GM18505 (cell line): ENCODE data around the gene MBNL1.

Source experiments
- ATAC-seq: cut with Tn5 transposase; IDR thresholded peaks from one replicate; pipeline ENCODE4 v1.9.1; 2021; ENCODE audit not compliant: unreplicated experiment
- POLR2A ChIP-seq: IDR thresholded peaks from 4 replicates; pipeline ENCODE4 v1.6.1; 2011; ENCODE audit warnings: borderline replicate concordance; ENCODE audit not compliant: insufficient read depth, insufficient read length; ENCODE audit errors: extremely low read depth

The MBNL1 gene

GRCh38 chr3:152241142-152242017 is 27.3 kb upstream of the MBNL1 start:
- no peak for TF ChIP-seq POLR2A
- peak; percentile 49 for ATAC-seq

- TF ChIP-seq POLR2A, result no peak
- peak; percentile 72 for ATAC-seq
Observed at GRCh38 chr3:152243301-152243711, 25.4 kb upstream of the MBNL1 start.

- peak; percentile 40 for ATAC-seq
- no peak for TF ChIP-seq POLR2A
Observed at GRCh38 chr3:152243721-152244516, 24.8 kb upstream of the MBNL1 start.

GRCh38 chr3:152244517-152244888 is 24.2 kb upstream of the MBNL1 start:
- no peak for ATAC-seq
- TF ChIP-seq POLR2A, result no peak

- ATAC-seq, result no peak
- no peak for TF ChIP-seq POLR2A
Observed at GRCh38 chr3:152245498-152246170, 23.1 kb upstream of the MBNL1 start.

GRCh38 chr3:152251916-152252315 is 16.8 kb upstream of the MBNL1 start:
- no peak for TF ChIP-seq POLR2A
- ATAC-seq, result no peak

- no peak for TF ChIP-seq POLR2A
- no peak for ATAC-seq
Observed at GRCh38 chr3:152252755-152253154, 16.0 kb upstream of the MBNL1 start.

GRCh38 chr3:152253514-152253913 is 15.2 kb upstream of the MBNL1 start:
- TF ChIP-seq POLR2A, result no peak
- no peak for ATAC-seq

GRCh38 chr3:152254041-152254440 is 14.7 kb upstream of the MBNL1 start:
- no peak for TF ChIP-seq POLR2A
- no peak for ATAC-seq

GRCh38 chr3:152255290-152255689 is 13.4 kb upstream of the MBNL1 start:
- no peak for ATAC-seq
- TF ChIP-seq POLR2A, result no peak

- ATAC-seq, result peak; percentile 16
- no peak for TF ChIP-seq POLR2A
Observed at GRCh38 chr3:152256851-152257562, 11.7 kb upstream of the MBNL1 start.

GRCh38 chr3:152257563-152258035 is 11.1 kb upstream of the MBNL1 start:
- peak; percentile 73 for ATAC-seq
- TF ChIP-seq POLR2A, result no peak

- TF ChIP-seq POLR2A, result no peak
- no peak for ATAC-seq
Observed at GRCh38 chr3:152258448-152259393, 10.0 kb upstream of the MBNL1 start.
